ENCODE measurements around the gene ELK3.

ELK3 gene

GRCh38 chr12:96193725-96194575, at the start of gene ELK3:
ELK3 (plus strand) TSS chr12:96194375.
- peak; percentile 47 for DNase-seq (ENCODE audit: low read depth)

- DNase-seq (ENCODE audit: low read depth), result no peak
Observed at GRCh38 chr12:96146747-96147146, 47.4 kb upstream of the ELK3 start.

GRCh38 chr12:96150442-96150841, 43.7 kb upstream of the ELK3 start:
- DNase-seq (ENCODE audit: low read depth), result no peak

GRCh38 chr12:96152164-96152563, 42.0 kb upstream of the ELK3 start:
- no peak for DNase-seq (ENCODE audit: low read depth)

- DNase-seq (ENCODE audit: low read depth), result no peak
Observed at GRCh38 chr12:96153131-96153725, 40.9 kb upstream of the ELK3 start.

GRCh38 chr12:96155181-96155580, 39.0 kb upstream of the ELK3 start:
- DNase-seq (ENCODE audit: low read depth), result no peak

- no peak for DNase-seq (ENCODE audit: low read depth)
Observed at GRCh38 chr12:96155781-96156180, 38.4 kb upstream of the ELK3 start.

GRCh38 chr12:96156211-96156610, 38.0 kb upstream of the ELK3 start:
- no peak for DNase-seq (ENCODE audit: low read depth)

GRCh38 chr12:96157427-96157826, 36.7 kb upstream of the ELK3 start:
- no peak for DNase-seq (ENCODE audit: low read depth)

GRCh38 chr12:96164951-96165811, 29.0 kb upstream of the ELK3 start:
- DNase-seq (ENCODE audit: low read depth), result no peak

- no peak for DNase-seq (ENCODE audit: low read depth)
Observed at GRCh38 chr12:96166765-96167164, 27.4 kb upstream of the ELK3 start.

- no peak for DNase-seq (ENCODE audit: low read depth)
Observed at GRCh38 chr12:96167492-96167891, 26.7 kb upstream of the ELK3 start.

GRCh38 chr12:96170328-96170727, 23.8 kb upstream of the ELK3 start:
- no peak for DNase-seq (ENCODE audit: low read depth)

GRCh38 chr12:96170762-96171161, 23.4 kb upstream of the ELK3 start:
- no peak for DNase-seq (ENCODE audit: low read depth)

GRCh38 chr12:96171905-96172304, 22.3 kb upstream of the ELK3 start:
- DNase-seq (ENCODE audit: low read depth), result no peak

GRCh38 chr12:96172981-96173380, 21.2 kb upstream of the ELK3 start:
- no peak for DNase-seq (ENCODE audit: low read depth)

GRCh38 chr12:96176575-96176974, 17.6 kb upstream of the ELK3 start:
- no peak for DNase-seq (ENCODE audit: low read depth)

GRCh38 chr12:96177013-96177412, 17.2 kb upstream of the ELK3 start:
- peak; percentile 12 for DNase-seq (ENCODE audit: low read depth)

- no peak for DNase-seq (ENCODE audit: low read depth)
Observed at GRCh38 chr12:96183734-96184370, 10.3 kb upstream of the ELK3 start.

- no peak for DNase-seq (ENCODE audit: low read depth)
Observed at GRCh38 chr12:96185914-96186313, 8.3 kb upstream of the ELK3 start.

GRCh38 chr12:96186607-96187301, 7.4 kb upstream of the ELK3 start:
- DNase-seq (ENCODE audit: low read depth), result no peak

GRCh38 chr12:96187956-96188355, 6.2 kb upstream of the ELK3 start:
- DNase-seq (ENCODE audit: low read depth), result no peak
